Hepatocyte (in vitro differentiated cells): ENCODE data around the gene SIK3. TPM values are rescaled to one million over a fixed set of nuclear protein-coding genes. Genes with fewer than 3 reads are reported as not detected.

ENCODE experiments used
- DNase-seq: peaks from one replicate; pipeline ENCODE4 v3.0.0-alpha.2; 2016; ENCODE audit warnings: low spot score
- H2AFZ ChIP-seq: fragments of 200-600 bp; sonication (generic); 2 replicates; pipeline ENCODE4 v1.6.0; 2016; ENCODE audit warnings: antibody characterized with exemption, mild to moderate bottlenecking
- H3K27ac ChIP-seq: fragments of 200-600 bp; sonication (generic); 2 replicates; pipeline ENCODE4 v1.5.1; 2016; ENCODE audit warnings: mild to moderate bottlenecking
- H3K27me3 ChIP-seq: fragments of 200-600 bp; sonication (generic); 2 replicates; pipeline ENCODE4 v1.6.1; 2016
- H3K36me3 ChIP-seq: fragments of 200-600 bp; sonication (generic); replicated peaks from 2 replicates; pipeline ENCODE4 v1.5.1; 2016; ENCODE audit warnings: low read depth; ENCODE audit not compliant: insufficient read depth
- H3K4me1 ChIP-seq: fragments of 200-600 bp; sonication (generic); 2 replicates; pipeline ENCODE4 v1.5.1; 2016; ENCODE audit warnings: mild to moderate bottlenecking, moderate library complexity; ENCODE audit not compliant: insufficient read depth
- H3K4me2 ChIP-seq: fragments of 200-600 bp; sonication (generic); 2 replicates; pipeline ENCODE4 v1.6.0; 2016
- H3K4me3 ChIP-seq: fragments of 200-600 bp; sonication (generic); 2 replicates; pipeline ENCODE4 v1.5.1; 2016; ENCODE audit warnings: mild to moderate bottlenecking
- H3K79me2 ChIP-seq: fragments of 200-600 bp; sonication (generic); 2 replicates; pipeline ENCODE4 v1.6.0; 2017; ENCODE audit warnings: mild to moderate bottlenecking
- H3K9me2 ChIP-seq: fragments of 200-600 bp; sonication (generic); replicated peaks from 2 replicates; pipeline ENCODE4 v1.6.0; 2017; ENCODE audit warnings: mild to moderate bottlenecking; ENCODE audit not compliant: insufficient read depth
- H3K9me3 ChIP-seq: fragments of 200-600 bp; sonication (generic); 2 replicates; pipeline ENCODE4 v1.5.1; 2016; ENCODE audit warnings: low read depth, mild to moderate bottlenecking
- H4K20me1 ChIP-seq: fragments of 200-600 bp; sonication (generic); 2 replicates; pipeline ENCODE4 v1.6.0; 2016; ENCODE audit warnings: mild to moderate bottlenecking; ENCODE audit not compliant: insufficient read depth, poor library complexity, severe bottlenecking
- CTCF ChIP-seq: fragments of 200-600 bp; sonication (generic); IDR thresholded peaks from 2 replicates; pipeline ENCODE4 v1.5.1; 2016; ENCODE audit warnings: antibody characterized with exemption, mild to moderate bottlenecking; ENCODE audit not compliant: poor library complexity
- EZH2 ChIP-seq: fragments of 200-600 bp; sonication (generic); IDR thresholded peaks from 2 replicates; pipeline ENCODE4 v1.6.1; 2016; ENCODE audit warnings: antibody characterized with exemption, mild to moderate bottlenecking, borderline replicate concordance
- EZH2phosphoT487 ChIP-seq: fragments of 200-600 bp; sonication (generic); IDR thresholded peaks from one replicate; pipeline ENCODE4 v1.6.1; 2018; ENCODE audit warnings: antibody characterized with exemption, mild to moderate bottlenecking, low read depth, moderate library complexity; ENCODE audit not compliant: unreplicated experiment, severe bottlenecking
- WGBS: methylation state at CpG from one replicate; pipeline ENCODE4 v1.1.6; 2016; ENCODE audit warnings: low lambda C conversion rate; ENCODE audit errors: missing lambda C conversion rate; 5-methylcytosine and 5-hydroxymethylcytosine counted together
- polyA plus RNA-seq: library from polyadenylated mRNA; unstranded; fragments of >200 nt; fragmentation: Nextera tagmentation; extraction: Ambion mirVana; gene quantifications from 2 replicates; pipeline ENCODE4 v1.2.1, GENCODE V29; 2016
- total RNA-seq: library from RNA; depleted of rRNA; stranded (reverse); fragments of >200 nt; gene quantifications from 2 replicates; pipeline ENCODE4 v1.2.3, GENCODE V29; 2014

SIK3 gene
- total and polyA plus RNA-seq, 2 experiments from 2014 or later, result 15.8 to 17.7 TPM

GRCh38 chr11:116972691-116973090 lies 125.5 kb downstream of the SIK3 start:
- Histone ChIP-seq H3K4me2 (peak overlapping the region; percentile 3), H3K9me3 (no peaks in the 10 kb centered on the region), H2AFZ (no peak overlapping the region), H3K4me3 (no peak overlapping the region), H4K20me1 (no peaks in the 10 kb centered on the region), H3K27me3 (no peaks in the 10 kb centered on the region), H3K9me2 (no peaks in the 10 kb centered on the region), H3K4me1 (peaks cover 10% of the 10 kb centered on the region), H3K79me2 (peaks cover 75% of the 10 kb centered on the region), H3K27ac (peak overlapping the region; percentile 64), H3K36me3 (no peaks in the 10 kb centered on the region)
- WGBS, result 77% methylated on average over 4 of the region's 4 CpGs
- no peak for DNase-seq
- TF ChIP-seq EZH2phosphoT487 (no peak), CTCF (no peak), EZH2 (no peak)

DNA sequence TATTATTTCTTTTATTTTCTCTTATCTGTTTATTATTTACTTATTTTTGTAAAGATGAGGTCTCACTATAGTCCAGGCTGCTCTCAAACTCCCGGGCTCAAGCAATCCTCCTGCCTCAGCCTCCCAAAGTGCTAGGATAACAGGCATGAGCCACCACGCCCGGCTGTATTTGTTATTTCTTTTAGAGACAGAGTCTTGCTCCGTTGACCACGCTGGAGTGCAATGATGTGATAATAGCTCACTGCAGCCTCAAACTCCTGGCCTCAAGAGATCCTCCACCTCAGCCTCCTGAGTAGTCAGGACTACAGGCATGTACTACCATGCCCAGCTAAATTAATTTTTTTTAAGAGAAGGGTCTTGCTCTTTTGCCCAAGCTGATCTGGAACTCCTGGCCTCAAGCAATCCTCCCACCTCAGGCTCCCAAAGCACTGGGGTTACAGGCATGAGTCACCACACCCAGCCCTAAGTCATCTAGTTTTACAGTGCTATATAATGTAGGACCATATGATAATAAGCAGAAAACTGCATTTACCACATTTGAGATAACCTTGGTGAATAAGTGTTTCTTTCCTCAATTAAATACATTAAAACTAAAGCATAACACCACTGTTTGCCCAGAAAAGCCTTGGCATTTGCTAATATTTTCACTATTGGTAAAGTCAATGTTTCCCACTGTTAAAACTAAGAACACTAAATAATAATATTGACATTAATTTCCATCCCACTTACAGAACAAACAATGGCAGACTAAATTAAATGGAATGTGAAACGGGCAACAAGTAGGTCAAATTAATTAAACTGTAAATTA lies 127.5 kb downstream of the SIK3 start:
- TF ChIP-seq EZH2, result no peak
- TF ChIP-seq CTCF, result no peak
- TF ChIP-seq EZH2phosphoT487, result no peak
- Histone ChIP-seq H3K4me1 (peaks cover 10% of the 10 kb centered on the region), H3K27me3 (no peaks in the 10 kb centered on the region), H3K79me2 (peaks cover 80% of the 10 kb centered on the region), H3K36me3 (no peaks in the 10 kb centered on the region), H4K20me1 (no peaks in the 10 kb centered on the region), H3K4me3 (no peak overlapping the region), H3K27ac (no peak overlapping the region), H3K4me2 (no peak overlapping the region), H3K9me2 (no peaks in the 10 kb centered on the region), H3K9me3 (no peaks in the 10 kb centered on the region), H2AFZ (no peak overlapping the region)
- no peak for DNase-seq
- WGBS, result 89% methylated on average over 6 of the region's 6 CpGs

DNA sequence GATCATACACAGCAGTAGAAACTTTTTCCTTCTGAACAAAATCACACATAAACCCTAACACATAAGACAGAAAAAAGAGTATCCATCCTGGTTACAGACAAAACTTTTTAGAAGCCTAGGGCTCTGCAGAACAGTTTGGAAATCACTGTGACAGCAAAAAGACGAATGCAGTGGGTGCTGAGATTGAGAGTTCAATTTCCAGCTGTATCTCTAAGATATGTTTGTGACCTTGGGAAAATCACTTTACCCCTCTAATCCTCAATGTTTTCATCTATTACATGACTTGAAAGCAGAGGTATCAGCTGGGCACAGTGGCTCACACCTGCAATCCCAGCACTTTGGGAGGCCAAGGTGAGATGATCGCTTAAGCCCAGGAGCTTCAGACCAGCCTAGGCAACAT lies 128.5 kb downstream of the SIK3 start:
- no peak for DNase-seq
- H3K27me3 ChIP-seq, result no peaks in the 10 kb centered on the region
- 92% methylated on average over 2 of the region's 2 CpGs for WGBS
- H3K9me3 ChIP-seq, result no peaks in the 10 kb centered on the region
- no peak overlapping the region for H3K4me2 ChIP-seq
- H3K27ac ChIP-seq, result no peak overlapping the region
- no peaks in the 10 kb centered on the region for H4K20me1 ChIP-seq
- H3K36me3 ChIP-seq, result no peaks in the 10 kb centered on the region
- H3K79me2 ChIP-seq, result peaks cover 76% of the 10 kb centered on the region
- TF ChIP-seq EZH2 (no peak), CTCF (no peak), EZH2phosphoT487 (no peak)
- no peak overlapping the region for H3K4me3 ChIP-seq
- no peak overlapping the region for H2AFZ ChIP-seq
- no peaks in the 10 kb centered on the region for H3K9me2 ChIP-seq
- H3K4me1 ChIP-seq, result peaks cover 10% of the 10 kb centered on the region
